ENCODE results near the gene DNER.

Gene DNER

DNA sequence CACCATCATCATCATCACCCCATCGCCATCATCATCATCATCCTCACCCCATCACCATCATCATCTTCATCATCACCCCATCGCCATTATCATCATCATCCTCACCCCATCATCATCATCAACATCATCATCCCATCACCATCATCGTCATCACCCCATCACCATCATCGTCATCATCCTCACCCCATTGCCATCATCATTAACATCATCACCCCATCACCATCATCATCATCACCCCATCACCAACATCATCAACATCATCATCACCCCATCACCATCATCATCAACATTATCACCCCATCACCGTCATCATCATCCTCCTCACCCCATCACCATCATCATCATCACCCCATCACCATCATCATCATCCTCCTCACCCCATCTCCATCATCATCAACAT is 151.0 kb downstream of the DNER start:
- no peaks in the 10 kb centered on the region for H3K27me3 ChIP-seq (replicated peaks)
- H3K36me3 ChIP-seq (replicated peaks): no peaks in the 10 kb centered on the region
- TF ChIP-seq, protein P1, sequence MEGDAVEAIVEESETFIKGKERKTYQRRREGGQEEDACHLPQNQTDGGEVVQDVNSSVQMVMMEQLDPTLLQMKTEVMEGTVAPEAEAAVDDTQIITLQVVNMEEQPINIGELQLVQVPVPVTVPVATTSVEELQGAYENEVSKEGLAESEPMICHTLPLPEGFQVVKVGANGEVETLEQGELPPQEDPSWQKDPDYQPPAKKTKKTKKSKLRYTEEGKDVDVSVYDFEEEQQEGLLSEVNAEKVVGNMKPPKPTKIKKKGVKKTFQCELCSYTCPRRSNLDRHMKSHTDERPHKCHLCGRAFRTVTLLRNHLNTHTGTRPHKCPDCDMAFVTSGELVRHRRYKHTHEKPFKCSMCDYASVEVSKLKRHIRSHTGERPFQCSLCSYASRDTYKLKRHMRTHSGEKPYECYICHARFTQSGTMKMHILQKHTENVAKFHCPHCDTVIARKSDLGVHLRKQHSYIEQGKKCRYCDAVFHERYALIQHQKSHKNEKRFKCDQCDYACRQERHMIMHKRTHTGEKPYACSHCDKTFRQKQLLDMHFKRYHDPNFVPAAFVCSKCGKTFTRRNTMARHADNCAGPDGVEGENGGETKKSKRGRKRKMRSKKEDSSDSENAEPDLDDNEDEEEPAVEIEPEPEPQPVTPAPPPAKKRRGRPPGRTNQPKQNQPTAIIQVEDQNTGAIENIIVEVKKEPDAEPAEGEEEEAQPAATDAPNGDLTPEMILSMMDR (IDR thresholded peaks at IDR 0.05; ENCODE audit: low read depth, low read length, missing control alignments): no peak
- no peak overlapping the region for H3K27ac ChIP-seq
- no peak for DNase-seq
- in situ Hi-C loops (cut with HindIII; ENCODE audit: low pct_ligation_motif_present, low sequenced_read_pairs): no loop called here
- H3K4me3 ChIP-seq (ENCODE audit: low read depth, low read length): no peak overlapping the region

DNA sequence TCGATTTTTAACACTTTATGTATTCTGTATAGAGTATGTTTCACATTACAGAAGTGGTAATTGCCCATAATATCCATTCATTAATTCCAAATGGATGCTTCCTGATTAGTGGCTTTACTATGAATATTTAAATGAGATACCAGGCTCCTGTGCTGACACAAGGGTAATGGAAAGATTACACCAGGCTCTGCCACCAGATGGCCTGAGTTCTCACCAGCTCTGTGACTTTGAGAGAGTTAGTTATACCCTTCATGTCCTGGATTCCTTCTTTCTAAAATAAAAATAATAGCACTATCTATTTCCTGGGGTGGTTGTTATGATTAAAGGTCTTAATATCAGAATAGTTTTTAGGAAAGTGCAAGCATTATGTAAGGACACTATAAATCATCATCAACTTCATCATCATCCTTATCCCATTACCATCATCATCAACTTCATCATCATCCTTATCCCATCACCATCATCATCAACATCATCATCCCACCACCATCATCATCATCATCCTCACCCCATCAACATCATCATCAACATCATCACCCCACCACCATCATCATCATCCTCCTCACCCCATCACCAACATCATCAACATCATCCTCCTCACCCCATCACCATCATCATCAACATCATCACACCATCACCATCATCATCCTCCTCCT is 151.8 kb downstream of the DNER start:
- H3K4me3 ChIP-seq (ENCODE audit: low read depth, low read length): no peak overlapping the region
- no peak for DNase-seq
- no peaks in the 10 kb centered on the region for H3K27me3 ChIP-seq (replicated peaks)
- TF ChIP-seq, protein P1 (IDR thresholded peaks at IDR 0.05; ENCODE audit: low read depth, low read length, missing control alignments): no peak
- no peak overlapping the region for H3K27ac ChIP-seq
- in situ Hi-C loops (cut with HindIII; ENCODE audit: low pct_ligation_motif_present, low sequenced_read_pairs): no loop called here
- no peaks in the 10 kb centered on the region for H3K36me3 ChIP-seq (replicated peaks)

DNA sequence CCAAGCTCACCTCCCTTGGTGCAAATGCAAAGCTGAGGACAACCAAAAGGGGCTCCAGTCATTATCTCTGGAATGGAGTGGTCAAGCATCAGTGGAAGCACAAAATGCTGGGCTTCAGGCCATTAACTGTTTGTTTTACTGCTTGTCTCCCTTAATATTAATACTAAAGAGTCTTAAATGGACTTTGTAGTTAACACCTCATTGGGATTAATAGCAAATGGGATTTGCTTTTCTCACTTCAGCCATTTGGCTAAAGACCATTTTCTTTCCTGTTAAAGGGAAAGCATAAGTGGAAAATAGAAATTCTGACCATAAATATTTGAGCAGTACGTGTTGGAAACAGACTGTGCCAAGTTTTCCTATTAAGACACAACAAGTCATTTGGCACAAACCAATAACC is 154.4 kb downstream of the DNER start:
- Histone ChIP-seq H3K27ac (no peak overlapping the region), H3K36me3 (replicated peaks) (no peaks in the 10 kb centered on the region), H3K27me3 (replicated peaks) (no peaks in the 10 kb centered on the region), H3K4me3 (ENCODE audit: low read depth, low read length) (no peak overlapping the region)
- TF ChIP-seq, protein P1 (IDR thresholded peaks at IDR 0.05; ENCODE audit: low read depth, low read length, missing control alignments): no peak
- DNase-seq: no peak
- in situ Hi-C loops (cut with HindIII; ENCODE audit: low pct_ligation_motif_present, low sequenced_read_pairs): no loop called here

DNA sequence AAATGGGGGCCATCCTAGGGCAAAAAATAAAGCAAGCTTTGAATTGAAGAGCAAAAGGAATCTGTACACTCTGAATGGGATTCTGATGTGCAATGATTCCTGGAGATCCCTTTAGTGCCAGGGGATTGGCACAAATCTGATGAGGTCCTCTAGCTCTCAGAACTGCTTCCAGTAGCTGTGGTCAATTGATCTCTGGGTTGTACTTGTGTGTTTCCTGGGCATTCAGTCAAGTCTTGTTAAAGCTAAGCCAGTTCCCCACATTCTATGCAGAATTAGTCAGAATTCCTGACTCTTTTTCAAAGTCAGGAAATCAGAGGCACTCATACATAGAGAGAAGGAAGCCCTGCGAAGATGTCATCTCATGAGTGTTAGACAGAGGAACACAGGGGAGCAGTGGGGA is 161.3 kb downstream of the DNER start:
- TF ChIP-seq, protein P1 (IDR thresholded peaks at IDR 0.05; ENCODE audit: low read depth, low read length, missing control alignments): no peak
- Histone ChIP-seq H3K27ac (no peak overlapping the region), H3K27me3 (replicated peaks) (no peaks in the 10 kb centered on the region), H3K4me3 (ENCODE audit: low read depth, low read length) (no peak overlapping the region), H3K36me3 (replicated peaks) (no peaks in the 10 kb centered on the region)
- DNase-seq: peak; percentile 1
- in situ Hi-C loops (cut with HindIII; ENCODE audit: low pct_ligation_motif_present, low sequenced_read_pairs): no loop called here

DNA sequence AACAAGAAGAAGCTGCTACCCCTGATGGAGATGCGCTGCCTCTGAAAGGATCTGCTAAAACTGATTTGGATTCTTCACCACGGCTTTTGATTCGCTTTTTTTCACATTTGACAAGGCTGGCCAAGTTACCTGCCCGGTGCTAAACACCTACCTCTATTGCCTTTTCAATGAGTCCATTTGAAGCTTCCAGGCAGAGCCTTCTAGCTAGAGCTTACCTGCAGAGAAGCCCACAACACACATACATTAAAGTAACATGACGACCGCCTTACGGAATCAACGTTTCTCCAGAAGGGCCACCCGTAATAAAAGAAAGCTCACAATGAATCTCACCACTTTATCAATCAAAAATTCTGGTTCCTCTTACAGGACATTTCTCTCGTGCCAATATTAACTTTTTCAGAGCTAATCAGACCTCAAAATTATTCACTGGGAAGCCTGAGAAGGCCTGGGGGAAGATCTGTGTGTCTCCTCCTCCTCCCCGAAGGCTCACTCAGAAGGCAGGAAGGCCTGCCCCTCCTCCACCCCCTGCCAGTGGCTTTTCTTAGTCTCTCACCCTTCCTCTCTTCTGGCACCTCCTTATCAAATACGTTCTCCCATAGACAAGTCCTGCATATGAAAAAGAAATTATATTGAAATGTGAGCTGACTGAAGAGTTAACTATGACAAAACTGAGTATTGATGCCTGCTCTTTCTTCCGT is 171.0 kb downstream of the DNER start:
- H3K27ac ChIP-seq: no peak overlapping the region
- TF ChIP-seq, protein P1 (IDR thresholded peaks at IDR 0.05; ENCODE audit: low read depth, low read length, missing control alignments): no peak
- no peak for DNase-seq
- H3K27me3 ChIP-seq (replicated peaks): no peaks in the 10 kb centered on the region
- in situ Hi-C loops (cut with HindIII; ENCODE audit: low pct_ligation_motif_present, low sequenced_read_pairs): no loop called here
- H3K4me3 ChIP-seq (ENCODE audit: low read depth, low read length): no peak overlapping the region
- H3K36me3 ChIP-seq (replicated peaks): no peaks in the 10 kb centered on the region
